ENCODE measurements around the gene ZDHHC9. TPM values are rescaled to one million over a fixed set of nuclear protein-coding genes. Genes with fewer than 3 reads are reported as not detected.

ZDHHC9 gene
- total RNA-seq, 1 experiment from 2014 or later = 41.0 TPM

DNA sequence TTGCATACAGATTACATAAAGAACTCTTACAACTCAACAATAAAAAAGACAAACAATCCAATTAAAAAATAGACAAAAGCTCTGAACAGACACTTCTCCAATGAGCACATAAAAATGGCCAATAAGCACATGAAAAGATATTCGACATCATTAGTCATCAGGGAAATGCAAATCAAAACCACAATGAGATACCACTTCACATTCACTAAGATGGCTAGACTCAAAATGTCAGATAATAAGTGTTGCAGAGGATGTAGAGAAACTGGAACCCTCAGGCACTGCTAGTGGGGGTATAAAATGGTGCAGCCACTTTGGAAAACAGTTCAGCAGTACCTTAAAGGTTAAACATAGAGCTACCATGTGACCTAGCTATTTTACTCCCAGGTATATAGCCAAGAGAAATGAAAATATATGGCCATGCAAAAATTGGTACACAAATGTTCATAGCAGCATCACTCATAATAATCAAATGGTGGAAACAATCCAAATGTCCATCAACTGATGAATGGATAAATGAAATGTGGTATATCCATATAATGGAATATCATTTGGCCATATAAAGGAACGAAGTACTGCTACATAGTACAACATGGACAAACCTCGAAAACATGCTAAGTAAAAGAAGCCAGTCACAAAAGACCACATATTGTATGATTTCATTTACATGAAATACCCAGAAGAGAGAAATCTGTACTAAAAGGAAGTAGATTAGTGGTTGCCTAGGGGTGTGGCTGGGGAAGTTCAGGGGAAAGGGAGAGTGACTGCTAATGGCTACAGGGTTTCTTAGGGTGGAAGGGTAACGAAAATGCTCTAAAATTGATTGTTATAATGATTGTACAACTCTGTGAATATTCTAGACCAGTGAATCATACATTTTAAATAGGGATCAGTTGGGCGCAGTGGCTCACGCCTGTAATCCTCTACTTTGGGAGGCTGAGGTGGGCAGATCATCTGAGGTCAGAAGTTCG, 34.6 kb downstream of the ZDHHC9 start:
- Mint-ChIP-seq H3K9me3 (ENCODE audit: unreplicated experiment) (no peaks in the 10 kb centered on the region), H3K4me1 (ENCODE audit: low read depth, unreplicated experiment) (no peaks in the 10 kb centered on the region), H3K27me3 (ENCODE audit: insufficient read depth, unreplicated experiment) (no peaks in the 10 kb centered on the region), H3K4me3 (ENCODE audit: unreplicated experiment) (no peak overlapping the region), H3K27ac (ENCODE audit: unreplicated experiment) (no peak overlapping the region), H3K36me3 (ENCODE audit: insufficient read depth, unreplicated experiment) (peaks cover 41% of the 10 kb centered on the region)
- BruUV-seq (replicated peaks) = no TSS peak
- TF ChIP-seq CTCF (IDR thresholded peaks at IDR 0.05; ENCODE audit: insufficient read depth in 1 of 2, low read depth in 1 of 2, low read length in 1 of 2, severe bottlenecking in 1 of 2, unreplicated experiment in 1 of 2) = no peak
- DNase-seq = no peak
- intact Hi-C loops (cut with micrococcal nuclease; ENCODE audit: unreplicated experiment) = no loop called here
- POLR2A ChIA-PET = no interaction called here
- Histone ChIP-seq H3K9me3 (no peaks in the 10 kb centered on the region), H3K36me3 (ENCODE audit: control insufficient read depth, insufficient read depth, low read length) (no peaks in the 10 kb centered on the region), H3K4me3 (ENCODE audit: low read depth, low read length) (no peak overlapping the region), H3K27me3 (replicated peaks; ENCODE audit: control insufficient read depth, insufficient read depth, low read length) (no peaks in the 10 kb centered on the region), H3K4me1 (no peaks in the 10 kb centered on the region)
- CTCF ChIA-PET = no interaction called here

- Mint-ChIP-seq H3K27ac (ENCODE audit: unreplicated experiment) (no peak overlapping the region), H3K9me3 (ENCODE audit: unreplicated experiment) (no peaks in the 10 kb centered on the region), H3K4me1 (ENCODE audit: low read depth, unreplicated experiment) (no peaks in the 10 kb centered on the region), H3K27me3 (ENCODE audit: insufficient read depth, unreplicated experiment) (no peaks in the 10 kb centered on the region), H3K36me3 (ENCODE audit: insufficient read depth, unreplicated experiment) (peaks cover 49% of the 10 kb centered on the region), H3K4me3 (ENCODE audit: unreplicated experiment) (no peak overlapping the region)
- no peaks in the 10 kb centered on the region for H3K4me1 ChIP-seq
- no peak overlapping the region for H3K4me3 ChIP-seq (ENCODE audit: low read depth, low read length)
- DNase-seq = no peak
- no peaks in the 10 kb centered on the region for H3K9me3 ChIP-seq
- no peak for TF ChIP-seq CTCF (IDR thresholded peaks at IDR 0.05; ENCODE audit: insufficient read depth in 1 of 2, low read depth in 1 of 2, low read length in 1 of 2, severe bottlenecking in 1 of 2, unreplicated experiment in 1 of 2)
- intact Hi-C loops (cut with micrococcal nuclease; ENCODE audit: unreplicated experiment) = no loop called here
- H3K27me3 ChIP-seq (replicated peaks; ENCODE audit: control insufficient read depth, insufficient read depth, low read length) = no peaks in the 10 kb centered on the region
- BruUV-seq (replicated peaks) = no TSS peak
- CTCF ChIA-PET = no interaction called here
- H3K36me3 ChIP-seq (ENCODE audit: control insufficient read depth, insufficient read depth, low read length) = no peaks in the 10 kb centered on the region
- POLR2A ChIA-PET = no interaction called here
These were observed 35.4 kb downstream of the ZDHHC9 start for GRCh38 chrX:129808158-129808828.

DNA sequence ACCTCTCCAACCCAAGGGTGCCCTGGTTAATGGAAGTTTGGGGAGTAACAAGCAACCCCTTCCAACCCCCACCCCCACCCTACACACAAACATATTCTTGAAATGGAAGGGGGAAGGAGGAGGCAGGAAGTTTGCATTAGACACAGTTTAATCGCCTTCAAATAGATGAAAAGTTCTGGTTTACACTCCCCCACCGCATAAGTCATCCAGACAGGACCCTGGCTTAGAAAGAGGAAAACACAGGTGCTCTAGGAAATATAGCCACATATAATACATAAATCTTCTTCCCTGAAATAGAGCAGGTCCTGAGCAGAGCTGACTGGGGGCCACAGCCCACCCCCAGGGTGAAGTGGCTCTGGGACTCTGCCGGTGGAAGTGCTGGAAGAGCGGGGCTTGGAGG, 38.9 kb downstream of the ZDHHC9 start:
- intact Hi-C loops (cut with micrococcal nuclease; ENCODE audit: unreplicated experiment) = no loop called here

More for the DNA sequence above, 38.9 kb downstream of the ZDHHC9 start:
- no peak overlapping the region for H3K27ac Mint-ChIP-seq (ENCODE audit: unreplicated experiment)
- no peaks in the 10 kb centered on the region for H3K9me3 Mint-ChIP-seq (ENCODE audit: unreplicated experiment)
- peaks cover 35% of the 10 kb centered on the region for H3K36me3 Mint-ChIP-seq (ENCODE audit: insufficient read depth, unreplicated experiment)
- H3K27me3 Mint-ChIP-seq (ENCODE audit: insufficient read depth, unreplicated experiment) = no peaks in the 10 kb centered on the region
- ChIA-PET CTCF (no interaction called here), POLR2A (no interaction called here)
- H3K4me1 Mint-ChIP-seq (ENCODE audit: low read depth, unreplicated experiment) = no peaks in the 10 kb centered on the region
- no TSS peak for BruUV-seq (replicated peaks)
- Histone ChIP-seq H3K4me1 (no peaks in the 10 kb centered on the region), H3K4me3 (ENCODE audit: low read depth, low read length) (no peak overlapping the region), H3K27me3 (replicated peaks; ENCODE audit: control insufficient read depth, insufficient read depth, low read length) (no peaks in the 10 kb centered on the region), H3K9me3 (no peaks in the 10 kb centered on the region), H3K36me3 (ENCODE audit: control insufficient read depth, insufficient read depth, low read length) (no peaks in the 10 kb centered on the region)
- H3K4me3 Mint-ChIP-seq (ENCODE audit: unreplicated experiment) = no peak overlapping the region
- no peak for TF ChIP-seq CTCF (IDR thresholded peaks at IDR 0.05; ENCODE audit: insufficient read depth in 1 of 2, low read depth in 1 of 2, low read length in 1 of 2, severe bottlenecking in 1 of 2, unreplicated experiment in 1 of 2)
- DNase-seq = no peak
